H9 (cell line): ENCODE measurements around the gene BPIFA1. TPM values are rescaled to one million over a fixed set of nuclear protein-coding genes. Genes with fewer than 3 reads are reported as not detected.

Experiments
- DNase-seq: peaks from one replicate; pipeline ENCODE4 v3.0.0-alpha.2; 2017
- H2AFZ ChIP-seq: one replicate; pipeline ENCODE4 v1.6.1; 2013; ENCODE audit warnings: mild to moderate bottlenecking, low read length, control low read depth, moderate library complexity
- H2AK5ac ChIP-seq: 2 replicates; pipeline ENCODE4 v1.6.1; 2013; ENCODE audit warnings: low read length, control low read depth, mixed read lengths; ENCODE audit not compliant: insufficient read length
- H2BK120ac ChIP-seq: one replicate; pipeline ENCODE4 v1.6.1; 2013; ENCODE audit warnings: low read depth, mild to moderate bottlenecking, low read length, control low read depth, inconsistent platforms; ENCODE audit not compliant: poor library complexity, severe bottlenecking
- H2BK12ac ChIP-seq: 2 replicates; pipeline ENCODE4 v1.6.1; 2013; ENCODE audit warnings: low read length, control low read depth, mixed read lengths, low read depth; ENCODE audit not compliant: insufficient read length
- H2BK15ac ChIP-seq: 2 replicates; pipeline ENCODE4 v1.6.1; 2013; ENCODE audit warnings: low read depth, low read length, control low read depth
- H2BK20ac ChIP-seq: one replicate; pipeline ENCODE4 v1.6.1; 2013; ENCODE audit warnings: low read depth, mild to moderate bottlenecking, low read length, control low read depth, inconsistent platforms; ENCODE audit not compliant: poor library complexity, severe bottlenecking
- H2BK5ac ChIP-seq: 2 replicates; pipeline ENCODE4 v1.6.1; 2013; ENCODE audit warnings: low read length, control low read depth, mixed read lengths; ENCODE audit not compliant: insufficient read length
- H3K14ac ChIP-seq: 2 replicates; pipeline ENCODE4 v1.6.1; 2013; ENCODE audit warnings: low read length, control low read depth; ENCODE audit not compliant: insufficient read depth
- H3K18ac ChIP-seq: 2 replicates; pipeline ENCODE4 v1.6.1; 2013; ENCODE audit warnings: low read depth, mild to moderate bottlenecking, mixed read lengths, low read length, control low read depth; ENCODE audit not compliant: insufficient read length
- H3K23ac ChIP-seq: 2 replicates; pipeline ENCODE4 v1.6.1; 2013; ENCODE audit warnings: low read length, control low read depth, mixed read lengths, low read depth; ENCODE audit not compliant: insufficient read length
- H3K23me2 ChIP-seq: 2 replicates; pipeline ENCODE4 v1.6.1; 2013; ENCODE audit warnings: low read depth, mild to moderate bottlenecking, mixed read lengths, low read length, control low read depth; ENCODE audit not compliant: insufficient read length, poor library complexity, severe bottlenecking
- H3K27ac ChIP-seq: 2 replicates; pipeline ENCODE4 v1.5.1; 2013; ENCODE audit warnings: low read length, control low read depth, mixed read lengths, low read depth; ENCODE audit not compliant: insufficient read length
- H3K27me3 ChIP-seq: 2 replicates; pipeline ENCODE4 v1.6.1; 2013; ENCODE audit warnings: low read length, control low read depth, inconsistent platforms; ENCODE audit not compliant: insufficient read depth
- H3K4ac ChIP-seq: 2 replicates; pipeline ENCODE4 v1.6.1; 2013; ENCODE audit warnings: low read depth, mild to moderate bottlenecking, control low read depth, inconsistent platforms, low read length, moderate library complexity
- H3K4me1 ChIP-seq: 2 replicates; pipeline ENCODE4 v1.6.1; 2013; ENCODE audit warnings: low read length, control low read depth, inconsistent platforms; ENCODE audit not compliant: insufficient read depth
- H3K4me2 ChIP-seq: 2 replicates; pipeline ENCODE4 v1.6.1; 2013; ENCODE audit warnings: low read length, control low read depth, mixed read lengths; ENCODE audit not compliant: insufficient read length, insufficient read depth
- H3K56ac ChIP-seq: 2 replicates; pipeline ENCODE4 v1.6.1; 2013; ENCODE audit warnings: low read depth, mild to moderate bottlenecking, mixed read lengths, low read length, control low read depth; ENCODE audit not compliant: insufficient read length
- H3K79me1 ChIP-seq: 2 replicates; pipeline ENCODE4 v1.6.1; 2013; ENCODE audit warnings: low read depth, mild to moderate bottlenecking, moderate library complexity, low read length, control low read depth, inconsistent platforms; ENCODE audit not compliant: insufficient read depth, poor library complexity, severe bottlenecking
- H3K79me2 ChIP-seq: 2 replicates; pipeline ENCODE4 v1.6.1; 2013; ENCODE audit warnings: low read length, control low read depth, inconsistent platforms; ENCODE audit not compliant: insufficient read depth
- H3K9ac ChIP-seq: 2 replicates; pipeline ENCODE4 v1.6.1; 2013; ENCODE audit warnings: low read length, control low read depth, mixed read lengths; ENCODE audit not compliant: insufficient read length; ENCODE audit errors: extremely low read depth
- H3K9me3 ChIP-seq: one replicate; pipeline ENCODE4 v1.6.1; 2013; ENCODE audit warnings: low read depth, low read length, inconsistent platforms; ENCODE audit not compliant: control insufficient read depth
- H3T11ph ChIP-seq: one replicate; pipeline ENCODE4 v1.6.1; 2013; ENCODE audit warnings: mild to moderate bottlenecking, low read length, control low read depth, inconsistent platforms
- H4K20me1 ChIP-seq: one replicate; pipeline ENCODE4 v1.6.1; 2013; ENCODE audit not compliant: control insufficient read depth, insufficient read length, insufficient read depth
- H4K5ac ChIP-seq: 2 replicates; pipeline ENCODE4 v1.6.1; 2013; ENCODE audit warnings: low read depth, mild to moderate bottlenecking, mixed read lengths, low read length, control low read depth; ENCODE audit not compliant: insufficient read length
- H4K8ac ChIP-seq: replicated peaks from 2 replicates; pipeline ENCODE4 v1.6.1; 2013; ENCODE audit warnings: low read length, control low read depth, mixed read lengths, low read depth; ENCODE audit not compliant: insufficient read length
- H4K91ac ChIP-seq: 2 replicates; pipeline ENCODE4 v1.6.1; 2013; ENCODE audit warnings: low read depth, mild to moderate bottlenecking, moderate library complexity, mixed read lengths, low read length, control low read depth; ENCODE audit not compliant: insufficient read length
- H3K27ac Mint-ChIP-seq, 3 experiments: 2 replicates in 2 of 3; 3 replicates in 1 of 3; pipeline ENCODE4 v1.8.0; 2020 to 2021; ENCODE audit warnings: mixed read lengths in 3 of 3, mild to moderate bottlenecking in 1 of 3, moderate library complexity in 1 of 3
- H3K27me3 Mint-ChIP-seq: 2 replicates; pipeline ENCODE4 v1.8.0; 2021; ENCODE audit warnings: low read depth, mild to moderate bottlenecking, moderate library complexity, mixed read lengths
- H3K36me3 Mint-ChIP-seq, 3 experiments: 2 replicates in 2 of 3; 3 replicates in 1 of 3; pipeline ENCODE4 v1.8.0; 2020 to 2021; ENCODE audit warnings: low read depth in 3 of 3, mixed read lengths in 3 of 3; ENCODE audit not compliant: insufficient read depth in 1 of 3
- H3K4me1 Mint-ChIP-seq, 2 experiments: 2 replicates each; pipeline ENCODE4 v1.8.0; 2020; ENCODE audit warnings: mixed read lengths in 2 of 2
- H3K4me3 Mint-ChIP-seq, 2 experiments: 2 replicates in 1 of 2; 3 replicates in 1 of 2; pipeline ENCODE4 v1.8.0; 2020 to 2021; ENCODE audit warnings: mild to moderate bottlenecking in 2 of 2, mixed read lengths in 2 of 2, moderate library complexity in 1 of 2
- H3K9me3 Mint-ChIP-seq, 2 experiments: 2 replicates in 1 of 2; 3 replicates in 1 of 2; pipeline ENCODE4 v1.8.0; 2020; ENCODE audit warnings: mild to moderate bottlenecking in 2 of 2, mixed read lengths in 2 of 2, moderate library complexity in 1 of 2
- CTCF ChIP-seq: fragments of 200-600 bp; sonication (generic); conservative IDR thresholded peaks from 3 replicates; pipeline ENCODE4 v1.8.0; 2021; ENCODE audit warnings: antibody characterized with exemption, mild to moderate bottlenecking
- WGBS: extraction: QIAGEN DNeasy Blood & Tissue Kit; methylation state at CpG from one replicate; pipeline ENCODE4 v1.1.7; 2013; ENCODE audit warnings: missing lambda C conversion rate, low lambda C conversion rate, mixed read lengths; ENCODE audit not compliant: insufficient read length; ENCODE audit errors: extremely low coverage; 5-methylcytosine and 5-hydroxymethylcytosine counted together
- total RNA-seq: library from RNA; stranded (reverse); gene quantifications from 2 replicates; pipeline ENCODE4 v1.2.1, GENCODE V29; 2021

Gene BPIFA1
- total RNA-seq, 1 experiment from 2014 or later, result not detected

GRCh38 chr20:33237989-33238388 is 2.2 kb downstream of the BPIFA1 start:
- Histone ChIP-seq H4K5ac (no peak overlapping the region), H3K18ac (no peak overlapping the region), H3K56ac (no peak overlapping the region), H4K8ac (no peak overlapping the region), H2AK5ac (no peak overlapping the region), H4K20me1 (no peaks in the 10 kb centered on the region), H3K9me3 (no peaks in the 10 kb centered on the region), H3K4me2 (no peak overlapping the region), H3K14ac (no peak overlapping the region), H2BK5ac (no peak overlapping the region), H2BK20ac (no peak overlapping the region), H3K27ac (no peak overlapping the region), H2BK120ac (no peak overlapping the region), H3T11ph (no peak overlapping the region), H3K4ac (no peak overlapping the region), H2BK12ac (no peak overlapping the region), H3K4me1 (no peaks in the 10 kb centered on the region), H2BK15ac (no peak overlapping the region), H3K23me2 (no peaks in the 10 kb centered on the region), H4K91ac (no peak overlapping the region), H3K9ac (no peak overlapping the region), H3K23ac (no peak overlapping the region), H2AFZ (no peak overlapping the region), H3K27me3 (no peaks in the 10 kb centered on the region), H3K79me2 (no peaks in the 10 kb centered on the region), H3K79me1 (no peaks in the 10 kb centered on the region)
- WGBS, result no CpG with 5 or more reads among the region's 6 CpGs
- H3K4me3 Mint-ChIP-seq, result no peak overlapping the region
- TF ChIP-seq CTCF, result no peak
- H3K27ac Mint-ChIP-seq, result no peak overlapping the region
- peaks cover 0 to 2% of the 10 kb centered on the region in 2 experiments; a peak in 1 of 4 replicates for H3K4me1 Mint-ChIP-seq
- peaks cover 44% of the 10 kb centered on the region for H3K27me3 Mint-ChIP-seq
- no peaks in the 10 kb centered on the region; a peak in 1 of 5 replicates for H3K9me3 Mint-ChIP-seq
- no peak for DNase-seq
- H3K36me3 Mint-ChIP-seq, result no peaks in the 10 kb centered on the region
